ENCODE results near the gene IFT81.
"Not testable (repeated sequence)": the region's sequence is repeated elsewhere in the genome, so short reads cannot be mapped to it uniquely, and the experiment has no call there.

The IFT81 gene

DNA sequence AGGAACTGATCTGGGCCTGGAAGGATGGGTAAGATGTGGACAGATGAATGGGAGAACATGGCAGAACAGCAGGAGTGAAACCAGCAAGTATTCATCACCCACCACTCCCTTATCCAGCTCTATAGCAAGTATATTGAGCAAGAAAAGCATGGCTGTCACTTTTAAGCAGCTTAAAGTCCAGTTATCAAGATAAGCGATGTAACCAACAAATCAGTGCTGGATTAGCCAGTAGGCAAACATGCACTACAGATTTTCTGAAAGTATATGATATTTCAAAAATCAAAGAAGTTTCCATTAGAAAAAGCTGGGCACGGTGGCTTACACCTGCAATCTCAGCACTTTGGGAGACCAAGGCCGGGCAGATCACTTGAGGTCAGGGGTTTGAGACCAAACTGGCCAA is 103.0 kb downstream of the IFT81 start:
- Histone ChIP-seq H3K4me1 (ENCODE audit: control insufficient read depth, insufficient read depth, low read length) (peaks cover 10% of the 10 kb centered on the region), H3K9me3 (ENCODE audit: control insufficient read depth, low read length) (no peaks in the 10 kb centered on the region), H3K4me3 (ENCODE audit: low read length) (no peak overlapping the region), H3K9ac (ENCODE audit: low read length) (no peak overlapping the region), H3K27me3 (ENCODE audit: control insufficient read depth, insufficient read depth, low read length) (no peaks in the 10 kb centered on the region), H3K36me3 (ENCODE audit: control insufficient read depth, insufficient read depth, low read length) (no peaks in the 10 kb centered on the region)

GRCh38 chr12:110228348-110228747 is 104.2 kb downstream of the IFT81 start:
- not testable (repeated sequence) for H3K36me3 ChIP-seq (ENCODE audit: control insufficient read depth, insufficient read depth, low read length); H3K9ac ChIP-seq (ENCODE audit: low read length); H3K27me3 ChIP-seq (ENCODE audit: control insufficient read depth, insufficient read depth, low read length); H3K4me3 ChIP-seq (ENCODE audit: low read length); H3K9me3 ChIP-seq (ENCODE audit: control insufficient read depth, low read length)
- peaks cover 11% of the 10 kb centered on the region for H3K4me1 ChIP-seq (ENCODE audit: control insufficient read depth, insufficient read depth, low read length)

DNA sequence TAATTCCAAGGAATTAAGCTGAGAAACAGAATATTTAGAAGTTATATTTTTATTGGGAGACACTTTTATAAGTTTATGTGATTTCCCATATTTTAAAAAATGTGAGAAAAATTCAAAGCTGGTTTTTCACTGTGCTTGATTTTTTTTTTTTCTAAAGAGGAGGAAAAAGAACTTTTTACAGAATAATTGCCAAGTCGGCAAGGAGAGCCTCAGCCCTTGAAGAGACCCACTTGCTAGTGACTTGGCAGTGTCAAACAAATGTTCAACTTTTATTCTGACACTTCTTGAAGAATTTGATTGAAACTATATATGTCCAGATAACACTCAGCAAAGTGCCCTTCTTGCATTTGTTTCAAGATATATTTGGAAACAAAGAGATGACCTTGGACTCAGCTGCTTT is 104.6 kb downstream of the IFT81 start:
- Histone ChIP-seq H3K9me3 (ENCODE audit: control insufficient read depth, low read length) (no peaks in the 10 kb centered on the region), H3K27me3 (ENCODE audit: control insufficient read depth, insufficient read depth, low read length) (no peaks in the 10 kb centered on the region), H3K4me1 (ENCODE audit: control insufficient read depth, insufficient read depth, low read length) (peaks cover 13% of the 10 kb centered on the region), H3K9ac (ENCODE audit: low read length) (no peak overlapping the region), H3K4me3 (ENCODE audit: low read length) (no peak overlapping the region), H3K36me3 (ENCODE audit: control insufficient read depth, insufficient read depth, low read length) (no peaks in the 10 kb centered on the region)

DNA sequence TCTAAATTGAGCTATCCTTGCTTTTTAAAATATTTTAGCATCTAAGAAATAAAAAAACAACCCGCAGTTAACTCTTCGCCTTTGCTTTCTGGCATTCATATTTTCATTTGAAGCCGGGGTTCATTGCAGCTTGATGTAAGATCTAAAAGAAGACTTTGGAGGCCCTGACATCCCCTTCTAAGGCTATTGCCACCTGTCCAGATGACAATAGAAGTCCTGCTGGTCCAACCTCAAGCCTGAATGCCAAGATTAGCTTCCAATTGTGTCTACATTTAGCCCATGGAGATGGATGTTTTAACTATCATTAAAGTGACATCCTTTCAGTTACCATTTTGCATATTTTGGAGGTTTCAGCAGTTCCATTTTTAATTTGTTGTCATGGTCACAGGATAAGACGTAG is 105.3 kb downstream of the IFT81 start:
- no peaks in the 10 kb centered on the region for H3K36me3 ChIP-seq (ENCODE audit: control insufficient read depth, insufficient read depth, low read length)
- H3K27me3 ChIP-seq (ENCODE audit: control insufficient read depth, insufficient read depth, low read length): no peaks in the 10 kb centered on the region
- H3K9ac ChIP-seq (ENCODE audit: low read length): no peak overlapping the region
- no peaks in the 10 kb centered on the region for H3K9me3 ChIP-seq (ENCODE audit: control insufficient read depth, low read length)
- no peak overlapping the region for H3K4me3 ChIP-seq (ENCODE audit: low read length)
- H3K4me1 ChIP-seq (ENCODE audit: control insufficient read depth, insufficient read depth, low read length): peaks cover 13% of the 10 kb centered on the region

DNA sequence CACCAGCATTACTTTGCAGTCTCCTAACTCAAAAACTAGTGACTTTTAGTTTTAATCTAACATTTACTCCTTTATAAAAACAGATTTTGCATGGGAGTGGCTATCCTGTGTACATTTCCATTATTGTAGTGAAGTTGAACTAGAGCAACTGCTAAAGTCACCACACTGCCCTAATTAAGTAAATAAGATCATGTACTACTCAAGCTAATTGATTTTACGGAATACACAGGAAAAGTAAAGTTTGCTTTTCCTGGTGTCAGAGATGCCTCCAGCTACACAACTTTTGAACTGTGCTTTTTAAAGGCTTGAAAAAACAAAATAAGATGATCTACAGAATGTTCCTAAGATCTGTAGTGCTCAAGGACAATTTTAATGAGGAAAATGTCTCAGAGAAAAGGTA is 106.5 kb downstream of the IFT81 start:
- Histone ChIP-seq H3K36me3 (ENCODE audit: control insufficient read depth, insufficient read depth, low read length) (no peaks in the 10 kb centered on the region), H3K4me3 (ENCODE audit: low read length) (no peak overlapping the region)

GRCh38 chr12:110233212-110233903 is 109.2 kb downstream of the IFT81 start:
- H3K9ac ChIP-seq (ENCODE audit: low read length): no peak overlapping the region
- peaks cover 16% of the 10 kb centered on the region for H3K4me1 ChIP-seq (ENCODE audit: control insufficient read depth, insufficient read depth, low read length)
- H3K4me3 ChIP-seq (ENCODE audit: low read length): no peak overlapping the region
- no peaks in the 10 kb centered on the region for H3K36me3 ChIP-seq (ENCODE audit: control insufficient read depth, insufficient read depth, low read length)
- no peaks in the 10 kb centered on the region for H3K9me3 ChIP-seq (ENCODE audit: control insufficient read depth, low read length)
- H3K27me3 ChIP-seq (ENCODE audit: control insufficient read depth, insufficient read depth, low read length): no peaks in the 10 kb centered on the region

More for the DNA sequence above, 106.5 kb downstream of the IFT81 start:
- Histone ChIP-seq H3K27me3 (ENCODE audit: control insufficient read depth, insufficient read depth, low read length) (no peaks in the 10 kb centered on the region), H3K4me1 (ENCODE audit: control insufficient read depth, insufficient read depth, low read length) (peaks cover 16% of the 10 kb centered on the region), H3K9ac (ENCODE audit: low read length) (no peak overlapping the region), H3K9me3 (ENCODE audit: control insufficient read depth, low read length) (no peaks in the 10 kb centered on the region)

DNA sequence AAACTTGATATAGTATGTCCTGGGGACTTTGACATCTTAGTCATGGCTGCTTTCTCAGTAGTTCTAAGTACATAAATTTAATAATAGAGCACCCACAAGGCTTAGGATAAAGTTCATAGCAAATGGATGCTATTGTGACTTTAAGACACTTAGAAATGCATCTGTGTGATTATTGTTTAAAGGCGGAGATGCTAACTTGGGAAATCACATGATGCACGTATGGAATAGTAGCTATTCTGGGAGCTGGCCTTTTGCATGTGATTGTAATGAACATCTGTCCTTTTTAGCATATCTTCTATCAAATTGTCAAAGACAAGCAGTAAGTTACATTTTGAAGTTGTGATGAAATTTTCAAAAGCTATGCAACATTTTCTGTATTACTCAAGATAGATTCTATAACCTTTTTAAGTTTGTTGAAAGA is 110.2 kb downstream of the IFT81 start:
- H3K4me1 ChIP-seq (ENCODE audit: control insufficient read depth, insufficient read depth, low read length): peaks cover 16% of the 10 kb centered on the region
- H3K9me3 ChIP-seq (ENCODE audit: control insufficient read depth, low read length): no peaks in the 10 kb centered on the region
- no peak overlapping the region for H3K4me3 ChIP-seq (ENCODE audit: low read length)
- no peak overlapping the region for H3K9ac ChIP-seq (ENCODE audit: low read length)
- no peaks in the 10 kb centered on the region for H3K27me3 ChIP-seq (ENCODE audit: control insufficient read depth, insufficient read depth, low read length)
- H3K36me3 ChIP-seq (ENCODE audit: control insufficient read depth, insufficient read depth, low read length): no peaks in the 10 kb centered on the region

DNA sequence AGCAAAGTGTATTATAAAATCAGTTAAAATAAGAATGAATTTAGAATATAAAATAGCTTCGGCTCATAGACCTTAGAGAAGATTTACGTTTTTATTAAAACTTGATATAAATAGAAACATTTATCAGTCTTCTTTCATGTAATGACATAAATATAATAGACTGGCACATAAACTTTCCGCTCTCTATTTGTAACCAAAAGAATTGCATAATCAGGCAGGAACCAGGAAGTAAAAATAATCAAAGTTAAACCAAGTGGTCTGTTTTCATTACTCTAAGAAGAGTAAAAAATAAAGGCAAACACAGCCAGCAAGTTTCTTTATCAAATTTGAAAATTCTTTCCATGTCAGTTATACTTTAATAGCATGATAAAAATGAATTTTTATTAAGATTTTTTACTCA is 110.6 kb downstream of the IFT81 start:
- Histone ChIP-seq H3K27me3 (ENCODE audit: control insufficient read depth, insufficient read depth, low read length) (no peaks in the 10 kb centered on the region), H3K9me3 (ENCODE audit: control insufficient read depth, low read length) (no peaks in the 10 kb centered on the region), H3K4me3 (ENCODE audit: low read length) (no peak overlapping the region), H3K9ac (ENCODE audit: low read length) (no peak overlapping the region), H3K4me1 (ENCODE audit: control insufficient read depth, insufficient read depth, low read length) (peaks cover 16% of the 10 kb centered on the region), H3K36me3 (ENCODE audit: control insufficient read depth, insufficient read depth, low read length) (no peaks in the 10 kb centered on the region)

GRCh38 chr12:110235383-110235782 is 111.2 kb downstream of the IFT81 start:
- Histone ChIP-seq H3K4me3 (ENCODE audit: low read length) (no peak overlapping the region), H3K27me3 (ENCODE audit: control insufficient read depth, insufficient read depth, low read length) (no peaks in the 10 kb centered on the region), H3K36me3 (ENCODE audit: control insufficient read depth, insufficient read depth, low read length) (no peaks in the 10 kb centered on the region), H3K9ac (ENCODE audit: low read length) (no peak overlapping the region), H3K4me1 (ENCODE audit: control insufficient read depth, insufficient read depth, low read length) (peaks cover 16% of the 10 kb centered on the region), H3K9me3 (ENCODE audit: control insufficient read depth, low read length) (no peaks in the 10 kb centered on the region)

DNA sequence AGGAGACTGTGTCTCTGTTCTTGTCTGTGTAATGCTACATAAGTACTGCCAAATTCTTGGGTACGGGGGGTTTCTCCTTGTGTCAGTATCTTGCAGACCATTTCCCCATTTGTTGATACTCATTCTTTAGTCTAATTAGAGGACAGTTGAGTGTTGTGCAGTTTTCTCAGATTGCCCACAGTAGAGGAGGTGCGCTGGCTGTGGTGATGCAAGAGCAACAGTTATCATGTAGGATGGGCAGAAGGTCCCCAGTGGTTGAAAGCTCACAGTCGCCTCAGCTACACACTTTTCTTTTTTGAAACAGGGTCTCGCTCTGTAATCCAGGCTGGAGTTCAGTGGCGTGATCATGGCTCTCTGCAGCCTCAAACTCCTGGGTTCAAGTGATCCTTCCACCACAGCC is 119.1 kb downstream of the IFT81 start:
- Histone ChIP-seq H3K9me3 (ENCODE audit: control insufficient read depth, low read length) (no peaks in the 10 kb centered on the region), H3K36me3 (ENCODE audit: control insufficient read depth, insufficient read depth, low read length) (no peaks in the 10 kb centered on the region), H3K9ac (ENCODE audit: low read length) (no peak overlapping the region), H3K4me1 (ENCODE audit: control insufficient read depth, insufficient read depth, low read length) (peaks cover 33% of the 10 kb centered on the region), H3K4me3 (ENCODE audit: low read length) (no peak overlapping the region), H3K27me3 (ENCODE audit: control insufficient read depth, insufficient read depth, low read length) (no peaks in the 10 kb centered on the region)

- Histone ChIP-seq H3K4me3 (ENCODE audit: low read length) (no peak overlapping the region), H3K27me3 (ENCODE audit: control insufficient read depth, insufficient read depth, low read length) (no peaks in the 10 kb centered on the region), H3K9me3 (ENCODE audit: control insufficient read depth, low read length) (no peaks in the 10 kb centered on the region), H3K36me3 (ENCODE audit: control insufficient read depth, insufficient read depth, low read length) (no peaks in the 10 kb centered on the region), H3K4me1 (ENCODE audit: control insufficient read depth, insufficient read depth, low read length) (peaks cover 45% of the 10 kb centered on the region), H3K9ac (ENCODE audit: low read length) (no peak overlapping the region)
These were observed 120.2 kb downstream of the IFT81 start for GRCh38 chr12:110244372-110244771.

DNA sequence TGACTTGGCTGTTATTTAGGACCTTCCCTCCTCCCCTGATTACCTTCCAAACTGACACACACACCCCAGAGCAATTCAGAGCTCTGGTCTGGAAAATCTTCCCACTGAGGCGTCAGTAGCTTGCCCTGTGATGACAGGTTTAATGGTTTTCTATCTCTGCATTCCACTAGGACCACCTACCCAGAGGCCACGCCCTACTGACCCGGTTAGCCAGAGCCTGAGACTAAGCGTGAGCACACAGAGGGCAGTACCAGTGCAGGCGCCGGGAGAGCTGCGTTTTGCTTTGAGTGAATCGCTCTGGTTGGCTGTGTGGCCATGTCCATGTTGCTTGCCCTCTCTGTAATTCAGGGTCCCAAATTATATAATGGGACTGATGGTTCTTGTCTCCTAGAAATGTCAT is 120.7 kb downstream of the IFT81 start:
- H3K4me1 ChIP-seq (ENCODE audit: control insufficient read depth, insufficient read depth, low read length): peaks cover 49% of the 10 kb centered on the region
- no peaks in the 10 kb centered on the region for H3K27me3 ChIP-seq (ENCODE audit: control insufficient read depth, insufficient read depth, low read length)
- no peak overlapping the region for H3K4me3 ChIP-seq (ENCODE audit: low read length)
- H3K36me3 ChIP-seq (ENCODE audit: control insufficient read depth, insufficient read depth, low read length): no peaks in the 10 kb centered on the region
- no peaks in the 10 kb centered on the region for H3K9me3 ChIP-seq (ENCODE audit: control insufficient read depth, low read length)
- H3K9ac ChIP-seq (ENCODE audit: low read length): no peak overlapping the region

- no peak overlapping the region for H3K4me3 ChIP-seq (ENCODE audit: low read length)
- H3K27me3 ChIP-seq (ENCODE audit: control insufficient read depth, insufficient read depth, low read length): no peaks in the 10 kb centered on the region
- H3K9ac ChIP-seq (ENCODE audit: low read length): no peak overlapping the region
- H3K9me3 ChIP-seq (ENCODE audit: control insufficient read depth, low read length): no peaks in the 10 kb centered on the region
- H3K36me3 ChIP-seq (ENCODE audit: control insufficient read depth, insufficient read depth, low read length): no peaks in the 10 kb centered on the region
- peaks cover 55% of the 10 kb centered on the region for H3K4me1 ChIP-seq (ENCODE audit: control insufficient read depth, insufficient read depth, low read length)
These were observed 121.2 kb downstream of the IFT81 start for GRCh38 chr12:110245369-110245772.

Data from mucosa of stomach (tissue), 1 donor.